NCI-H128 (cell line): ENCODE data around the gene AGAP5.
"Not testable (repeated sequence)": the region's sequence is repeated elsewhere in the genome, so short reads cannot be mapped to it uniquely, and the experiment has no call there.

Experiments used
- DNase-seq: peaks from one replicate; lab custom pipeline; 2025; ENCODE audit not compliant: unreplicated experiment; lab: John Stamatoyannopoulos, UW

Gene AGAP5

GRCh38 chr10:73662705-73663104, 35.2 kb downstream of the AGAP5 start:
- not testable (repeated sequence) for DNase-seq

- no peak for DNase-seq
These were observed 42.0 kb downstream of the AGAP5 start, which contains the start of gene SYNPO2L for GRCh38 chr10:73655990-73656298. TSS of gene SYNPO2L (minus strand) at chr10:73656029. CDS start at chr10:73655922, 107 bp downstream.

GRCh38 chr10:73655257-73655989, 42.5 kb downstream of the AGAP5 start:
- DNase-seq = no peak

GRCh38 chr10:73653701-73654100, 44.2 kb downstream of the AGAP5 start:
- DNase-seq = no peak

- no peak for DNase-seq
These were observed 44.7 kb downstream of the AGAP5 start for GRCh38 chr10:73653195-73653594.

- DNase-seq = no peak
These were observed 47.2 kb downstream of the AGAP5 start for GRCh38 chr10:73650537-73651331.

GRCh38 chr10:73649876-73650536, 47.9 kb downstream of the AGAP5 start:
- no peak for DNase-seq

GRCh38 chr10:73648975-73649829, 48.7 kb downstream of the AGAP5 start:
- DNase-seq = no peak

- no peak for DNase-seq
These were observed 49.8 kb downstream of the AGAP5 start for GRCh38 chr10:73647875-73648651.

- no peak for DNase-seq
These were observed 50.6 kb downstream of the AGAP5 start for GRCh38 chr10:73647211-73647874.

GRCh38 chr10:73646598-73647041, 51.3 kb downstream of the AGAP5 start:
- DNase-seq = no peak

GRCh38 chr10:73645251-73645650, 52.7 kb downstream of the AGAP5 start:
- DNase-seq = no peak

GRCh38 chr10:73644767-73645166, 53.1 kb downstream of the AGAP5 start:
- DNase-seq = no peak

- DNase-seq = peak; percentile 28
These were observed 53.7 kb downstream of the AGAP5 start for GRCh38 chr10:73644015-73644743.

GRCh38 chr10:73643362-73643761, 54.5 kb downstream of the AGAP5 start:
- no peak for DNase-seq

- no peak for DNase-seq
These were observed 56.4 kb downstream of the AGAP5 start, which contains the start of gene MYOZ1 for GRCh38 chr10:73641328-73642060. TSS of gene MYOZ1 (minus strand) at chr10:73641474. CDS start at chr10:73640017, 1,457 bp downstream.

GRCh38 chr10:73639286-73639685, 58.6 kb downstream of the AGAP5 start:
- DNase-seq = no peak

- DNase-seq = no peak
These were observed 62.1 kb downstream of the AGAP5 start for GRCh38 chr10:73635781-73636180.
